ENCODE measurements around the gene MYO7A.

The MYO7A gene

GRCh38 chr11:77207618-77208313, 79.7 kb downstream of the MYO7A start:
- in situ Hi-C loops (cut with MboI; ENCODE audit: low sequenced_read_pairs): no loop called here

- in situ Hi-C loops (cut with MboI; ENCODE audit: low sequenced_read_pairs): no loop called here
Observed at GRCh38 chr11:77208535-77208934, 80.5 kb downstream of the MYO7A start.

GRCh38 chr11:77209663-77210062, 81.6 kb downstream of the MYO7A start:
- in situ Hi-C loops (cut with MboI; ENCODE audit: low sequenced_read_pairs): no loop called here

- in situ Hi-C loops (cut with MboI; ENCODE audit: low sequenced_read_pairs): no loop called here
Observed at GRCh38 chr11:77211040-77211451, 83.0 kb downstream of the MYO7A start.

GRCh38 chr11:77211594-77212251, 83.7 kb downstream of the MYO7A start:
- in situ Hi-C loops (cut with MboI; ENCODE audit: low sequenced_read_pairs): no loop called here

GRCh38 chr11:77212314-77213007, 84.4 kb downstream of the MYO7A start:
- in situ Hi-C loops (cut with MboI; ENCODE audit: low sequenced_read_pairs): no loop called here

- in situ Hi-C loops (cut with MboI; ENCODE audit: low sequenced_read_pairs): no loop called here
Observed at GRCh38 chr11:77213029-77213579, 85.1 kb downstream of the MYO7A start.

- in situ Hi-C loops (cut with MboI; ENCODE audit: low sequenced_read_pairs): no loop called here
Observed at GRCh38 chr11:77213589-77214428, 85.8 kb downstream of the MYO7A start.

- in situ Hi-C loops (cut with MboI; ENCODE audit: low sequenced_read_pairs): no loop called here
Observed at GRCh38 chr11:77214557-77214956, 86.5 kb downstream of the MYO7A start.

GRCh38 chr11:77215106-77215505, 87.1 kb downstream of the MYO7A start:
- in situ Hi-C loops (cut with MboI; ENCODE audit: low sequenced_read_pairs): no loop called here

GRCh38 chr11:77217156-77217555, 89.1 kb downstream of the MYO7A start:
- in situ Hi-C loops (cut with MboI; ENCODE audit: low sequenced_read_pairs): no loop called here

GRCh38 chr11:77223797-77224196, 95.8 kb downstream of the MYO7A start:
- in situ Hi-C loops (cut with MboI; ENCODE audit: low sequenced_read_pairs): no loop called here

- in situ Hi-C loops (cut with MboI; ENCODE audit: low sequenced_read_pairs): no loop called here
Observed at GRCh38 chr11:77230878-77231605, 103.0 kb downstream of the MYO7A start.

GRCh38 chr11:77231800-77232199, 103.8 kb downstream of the MYO7A start:
- in situ Hi-C loops (cut with MboI; ENCODE audit: low sequenced_read_pairs): no loop called here

- in situ Hi-C loops (cut with MboI; ENCODE audit: low sequenced_read_pairs): no loop called here
Observed at GRCh38 chr11:77232242-77232641, 104.2 kb downstream of the MYO7A start.

GRCh38 chr11:77233011-77233410, 105.0 kb downstream of the MYO7A start:
- in situ Hi-C loops (cut with MboI; ENCODE audit: low sequenced_read_pairs): no loop called here

GRCh38 chr11:77236901-77237300, 108.9 kb downstream of the MYO7A start:
- in situ Hi-C loops (cut with MboI; ENCODE audit: low sequenced_read_pairs): no loop called here

- in situ Hi-C loops (cut with MboI; ENCODE audit: low sequenced_read_pairs): no loop called here
Observed at GRCh38 chr11:77244277-77245027, 116.4 kb downstream of the MYO7A start.

- in situ Hi-C loops (cut with MboI; ENCODE audit: low sequenced_read_pairs): no loop called here
Observed at GRCh38 chr11:77249427-77249826, 121.4 kb downstream of the MYO7A start.
